ENCODE measurements around the gene SETDB2. TPM values are rescaled to one million over a fixed set of nuclear protein-coding genes. Genes with fewer than 3 reads are reported as not detected.
A peak's percentile ranks its signal among the peaks of the same experiment; 100 is the strongest.

The SETDB2 gene
- total RNA-seq, 4 donors from 2014 or later = 5.4 to 20.6 (median 8.9) TPM

DNA sequence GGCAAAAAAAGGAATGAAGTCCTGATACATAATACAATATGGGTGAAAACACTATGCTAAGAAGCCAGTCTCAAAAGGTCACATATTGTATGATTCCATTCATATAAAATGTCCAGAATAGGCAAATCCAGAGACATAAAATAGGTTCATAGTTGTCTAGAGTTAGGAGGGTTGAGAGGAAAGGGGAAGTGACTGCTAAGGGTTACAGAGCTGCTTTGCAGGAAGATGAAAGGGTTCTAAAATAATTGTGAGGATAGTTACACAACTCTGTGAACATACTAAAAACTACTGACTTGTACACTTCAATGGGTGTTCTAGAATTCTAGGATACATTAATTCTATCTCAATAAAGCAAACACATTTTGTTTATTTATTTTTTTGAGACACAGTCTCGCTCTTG lies 25.9 kb upstream of the SETDB2 start:
- no peak for TF ChIP-seq POLR2A (IDR thresholded peaks at IDR 0.05)
- TF ChIP-seq, protein P1, sequence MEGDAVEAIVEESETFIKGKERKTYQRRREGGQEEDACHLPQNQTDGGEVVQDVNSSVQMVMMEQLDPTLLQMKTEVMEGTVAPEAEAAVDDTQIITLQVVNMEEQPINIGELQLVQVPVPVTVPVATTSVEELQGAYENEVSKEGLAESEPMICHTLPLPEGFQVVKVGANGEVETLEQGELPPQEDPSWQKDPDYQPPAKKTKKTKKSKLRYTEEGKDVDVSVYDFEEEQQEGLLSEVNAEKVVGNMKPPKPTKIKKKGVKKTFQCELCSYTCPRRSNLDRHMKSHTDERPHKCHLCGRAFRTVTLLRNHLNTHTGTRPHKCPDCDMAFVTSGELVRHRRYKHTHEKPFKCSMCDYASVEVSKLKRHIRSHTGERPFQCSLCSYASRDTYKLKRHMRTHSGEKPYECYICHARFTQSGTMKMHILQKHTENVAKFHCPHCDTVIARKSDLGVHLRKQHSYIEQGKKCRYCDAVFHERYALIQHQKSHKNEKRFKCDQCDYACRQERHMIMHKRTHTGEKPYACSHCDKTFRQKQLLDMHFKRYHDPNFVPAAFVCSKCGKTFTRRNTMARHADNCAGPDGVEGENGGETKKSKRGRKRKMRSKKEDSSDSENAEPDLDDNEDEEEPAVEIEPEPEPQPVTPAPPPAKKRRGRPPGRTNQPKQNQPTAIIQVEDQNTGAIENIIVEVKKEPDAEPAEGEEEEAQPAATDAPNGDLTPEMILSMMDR (IDR thresholded peaks at IDR 0.05) = no peak
- Histone ChIP-seq H3K36me3 (no peaks in the 10 kb centered on the region), H3K27ac (no peak overlapping the region), H3K4me3 (no peak overlapping the region), H3K9me3 (no peaks in the 10 kb centered on the region), H3K4me1 (no peaks in the 10 kb centered on the region), H3K27me3 (no peaks in the 10 kb centered on the region)
- DNase-seq = no peak

DNA sequence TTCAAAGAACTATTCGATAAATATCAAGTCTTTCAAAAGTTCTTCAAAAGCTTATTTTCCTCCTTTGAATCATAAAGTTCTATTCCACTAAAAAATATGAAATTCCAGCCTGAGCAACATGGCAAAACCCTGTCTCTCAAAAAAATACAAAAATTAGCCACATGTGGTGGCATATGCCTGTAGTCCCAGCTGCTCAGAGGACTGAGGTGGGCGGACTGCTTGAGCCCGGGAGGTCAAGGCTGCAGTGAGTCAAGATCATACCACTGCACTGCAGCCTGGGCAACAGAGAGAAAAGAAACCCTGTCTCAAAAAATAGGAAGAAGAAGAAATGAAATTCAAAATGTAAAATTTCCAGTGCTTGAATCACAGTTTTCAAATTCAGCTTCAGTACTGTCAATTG lies 24.8 kb upstream of the SETDB2 start:
- no peaks in the 10 kb centered on the region for H3K9me3 ChIP-seq
- no peak overlapping the region for H3K4me3 ChIP-seq
- no peaks in the 10 kb centered on the region for H3K36me3 ChIP-seq
- no peak overlapping the region for H3K27ac ChIP-seq
- no peaks in the 10 kb centered on the region for H3K4me1 ChIP-seq
- no peaks in the 10 kb centered on the region for H3K27me3 ChIP-seq
- TF ChIP-seq, protein P1 (IDR thresholded peaks at IDR 0.05) = no peak
- TF ChIP-seq POLR2A (IDR thresholded peaks at IDR 0.05) = no peak
- no peak for DNase-seq

DNA sequence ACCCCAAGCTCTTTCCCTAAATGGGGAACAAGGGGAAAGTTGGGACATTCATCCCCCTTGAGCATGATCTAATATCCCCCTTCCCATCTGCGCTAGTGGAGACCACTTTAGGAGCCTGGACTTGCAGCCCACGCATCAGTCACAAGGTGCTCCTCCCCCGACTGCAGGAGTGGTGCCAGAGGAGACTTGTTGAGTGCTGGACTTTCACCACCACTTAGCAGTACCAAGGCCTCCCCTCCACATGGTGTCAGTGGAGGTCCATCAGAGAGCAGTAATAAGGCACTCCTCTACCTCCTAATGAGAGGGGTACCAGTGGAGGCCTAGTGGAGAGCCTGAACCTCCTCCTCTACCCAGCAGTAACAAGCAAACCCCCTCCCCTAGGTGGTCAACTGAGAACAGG lies 22.7 kb upstream of the SETDB2 start:
- TF ChIP-seq, protein P1 (IDR thresholded peaks at IDR 0.05) = peak in 4 of 6 experiments; percentile 11 to 25 (median 22)
- TF ChIP-seq POLR2A (IDR thresholded peaks at IDR 0.05) = no peak
- Histone ChIP-seq H3K4me3 (no peak overlapping the region), H3K27ac (no peak overlapping the region), H3K9me3 (no peaks in the 10 kb centered on the region), H3K4me1 (no peaks in the 10 kb centered on the region), H3K36me3 (no peaks in the 10 kb centered on the region), H3K27me3 (no peaks in the 10 kb centered on the region)
- DNase-seq = no peak

DNA sequence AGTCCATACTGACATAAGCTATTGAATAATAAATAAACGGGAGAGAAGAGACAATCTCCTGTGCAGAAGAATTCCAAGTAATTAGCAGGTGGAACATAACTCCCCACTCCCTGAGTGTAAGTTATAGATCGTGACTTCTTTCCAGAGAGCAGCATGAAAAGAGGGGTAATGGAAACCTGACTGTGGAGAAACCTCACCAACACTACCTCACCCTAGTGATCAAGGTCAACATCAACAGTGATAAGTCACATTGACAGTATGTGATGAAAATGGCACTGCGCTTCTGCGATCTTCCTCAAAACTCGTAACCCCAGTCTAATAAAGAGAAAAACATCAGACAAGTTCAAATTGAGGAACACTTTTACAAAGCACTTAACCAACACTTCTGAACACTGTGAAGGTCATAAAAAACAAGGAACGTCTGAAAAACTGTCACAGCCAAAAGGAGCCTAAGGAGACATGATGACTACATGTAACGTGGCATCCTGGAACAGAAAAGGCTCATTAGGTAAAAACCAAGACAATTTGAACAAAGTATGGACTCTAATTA lies 20.0 kb upstream of the SETDB2 start:
- H3K9me3 ChIP-seq = no peaks in the 10 kb centered on the region
- no peaks in the 10 kb centered on the region for H3K4me1 ChIP-seq
- H3K27ac ChIP-seq = no peak overlapping the region
- no peaks in the 10 kb centered on the region for H3K27me3 ChIP-seq
- no peaks in the 10 kb centered on the region for H3K36me3 ChIP-seq
- TF ChIP-seq, protein P1 (IDR thresholded peaks at IDR 0.05) = no peak
- no peak for TF ChIP-seq POLR2A (IDR thresholded peaks at IDR 0.05)
- H3K4me3 ChIP-seq = no peak overlapping the region
- DNase-seq = no peak

DNA sequence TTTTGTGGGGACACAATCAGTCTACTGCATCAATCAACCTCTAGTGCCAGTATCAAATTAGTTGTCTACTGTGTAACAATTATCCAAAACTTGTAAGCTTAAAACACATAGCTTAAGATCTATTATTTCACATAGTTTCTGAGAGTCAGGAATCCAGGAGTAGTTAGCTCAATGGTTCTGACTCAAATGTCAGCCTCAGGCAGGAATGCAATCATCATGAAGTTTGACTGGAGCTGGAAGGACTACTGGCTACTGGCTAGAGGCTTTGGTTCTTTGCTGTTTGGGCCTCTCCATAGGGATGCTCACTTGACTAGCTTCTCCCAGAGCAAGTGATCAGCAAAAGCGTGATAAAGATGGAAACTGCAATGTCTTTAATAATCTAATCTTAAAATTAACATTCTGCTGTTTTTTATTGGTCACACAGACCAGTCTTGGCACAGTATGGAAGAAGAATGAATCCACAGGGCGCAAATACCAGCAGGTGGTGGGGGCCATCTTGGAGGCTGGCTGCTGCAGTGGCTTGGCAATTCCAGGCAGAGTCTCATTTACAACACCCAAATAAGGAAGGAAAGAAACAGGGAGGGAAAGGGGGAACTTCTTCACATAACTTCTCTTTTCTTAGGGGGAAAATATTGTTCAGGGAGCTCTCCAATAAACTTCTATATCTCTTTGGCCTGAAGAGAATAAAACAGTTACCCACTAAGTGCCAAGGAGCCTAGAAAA lies 15.9 kb upstream of the SETDB2 start:
- no peaks in the 10 kb centered on the region for H3K9me3 ChIP-seq
- H3K4me3 ChIP-seq = no peak overlapping the region
- no peaks in the 10 kb centered on the region for H3K36me3 ChIP-seq
- TF ChIP-seq POLR2A (IDR thresholded peaks at IDR 0.05) = no peak
- TF ChIP-seq, protein P1 (IDR thresholded peaks at IDR 0.05) = no peak
- DNase-seq = no peak
- no peak overlapping the region for H3K27ac ChIP-seq
- H3K4me1 ChIP-seq = no peaks in the 10 kb centered on the region
- no peaks in the 10 kb centered on the region for H3K27me3 ChIP-seq
